Epidermal melanocyte (primary cell): ENCODE data around the gene CRADD.

Source experiments
- DNase-seq: peaks from one replicate; pipeline ENCODE4 v3.0.0; 2011; ENCODE audit warnings: low spot score; ENCODE audit not compliant: insufficient read length

CRADD gene

GRCh38 chr12:93805736-93806141 is 128.6 kb downstream of the CRADD start:
- DNase-seq, result no peak

- no peak for DNase-seq
Measured at GRCh38 chr12:93807354-93807753, 130.2 kb downstream of the CRADD start.

GRCh38 chr12:93808169-93808899 is 131.2 kb downstream of the CRADD start:
- DNase-seq, result no peak

- DNase-seq, result no peak
Measured at GRCh38 chr12:93812626-93813025, 135.5 kb downstream of the CRADD start.

- DNase-seq, result no peak
Measured at GRCh38 chr12:93813186-93813585, 136.0 kb downstream of the CRADD start.

- no peak for DNase-seq
Measured at GRCh38 chr12:93813972-93814821, 137.0 kb downstream of the CRADD start.

GRCh38 chr12:93818488-93819049 is 141.4 kb downstream of the CRADD start:
- no peak for DNase-seq

GRCh38 chr12:93819050-93819491 is 141.9 kb downstream of the CRADD start:
- DNase-seq, result no peak

- DNase-seq, result no peak
Measured at GRCh38 chr12:93823616-93824391, 146.6 kb downstream of the CRADD start.

- no peak for DNase-seq
Measured at GRCh38 chr12:93824514-93825500, 147.6 kb downstream of the CRADD start.

GRCh38 chr12:93825501-93825888 is 148.3 kb downstream of the CRADD start:
- no peak for DNase-seq

- no peak for DNase-seq
Measured at GRCh38 chr12:93825931-93826555, 148.9 kb downstream of the CRADD start.

- DNase-seq, result no peak
Measured at GRCh38 chr12:93827179-93827578, 150.0 kb downstream of the CRADD start.

GRCh38 chr12:93827669-93828068 is 150.5 kb downstream of the CRADD start:
- DNase-seq, result no peak

GRCh38 chr12:93829016-93829415 is 151.8 kb downstream of the CRADD start:
- no peak for DNase-seq

GRCh38 chr12:93831374-93831773 is 154.2 kb downstream of the CRADD start:
- no peak for DNase-seq

GRCh38 chr12:93832131-93832530 is 155.0 kb downstream of the CRADD start:
- DNase-seq, result no peak

- no peak for DNase-seq
Measured at GRCh38 chr12:93833946-93834345, 156.8 kb downstream of the CRADD start.

- no peak for DNase-seq
Measured at GRCh38 chr12:93836620-93837260, 159.6 kb downstream of the CRADD start.
